ENCODE measurements around the gene KCTD2. TPM values are rescaled to one million over a fixed set of nuclear protein-coding genes. Genes with fewer than 3 reads are reported as not detected.

Gene KCTD2, protein sequence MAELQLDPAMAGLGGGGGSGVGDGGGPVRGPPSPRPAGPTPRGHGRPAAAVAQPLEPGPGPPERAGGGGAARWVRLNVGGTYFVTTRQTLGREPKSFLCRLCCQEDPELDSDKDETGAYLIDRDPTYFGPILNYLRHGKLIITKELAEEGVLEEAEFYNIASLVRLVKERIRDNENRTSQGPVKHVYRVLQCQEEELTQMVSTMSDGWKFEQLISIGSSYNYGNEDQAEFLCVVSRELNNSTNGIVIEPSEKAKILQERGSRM
- polyA plus RNA-seq (2012; ENCODE audit: insufficient read depth, insufficient read length, low read depth) = 23.6 TPM

DNA sequence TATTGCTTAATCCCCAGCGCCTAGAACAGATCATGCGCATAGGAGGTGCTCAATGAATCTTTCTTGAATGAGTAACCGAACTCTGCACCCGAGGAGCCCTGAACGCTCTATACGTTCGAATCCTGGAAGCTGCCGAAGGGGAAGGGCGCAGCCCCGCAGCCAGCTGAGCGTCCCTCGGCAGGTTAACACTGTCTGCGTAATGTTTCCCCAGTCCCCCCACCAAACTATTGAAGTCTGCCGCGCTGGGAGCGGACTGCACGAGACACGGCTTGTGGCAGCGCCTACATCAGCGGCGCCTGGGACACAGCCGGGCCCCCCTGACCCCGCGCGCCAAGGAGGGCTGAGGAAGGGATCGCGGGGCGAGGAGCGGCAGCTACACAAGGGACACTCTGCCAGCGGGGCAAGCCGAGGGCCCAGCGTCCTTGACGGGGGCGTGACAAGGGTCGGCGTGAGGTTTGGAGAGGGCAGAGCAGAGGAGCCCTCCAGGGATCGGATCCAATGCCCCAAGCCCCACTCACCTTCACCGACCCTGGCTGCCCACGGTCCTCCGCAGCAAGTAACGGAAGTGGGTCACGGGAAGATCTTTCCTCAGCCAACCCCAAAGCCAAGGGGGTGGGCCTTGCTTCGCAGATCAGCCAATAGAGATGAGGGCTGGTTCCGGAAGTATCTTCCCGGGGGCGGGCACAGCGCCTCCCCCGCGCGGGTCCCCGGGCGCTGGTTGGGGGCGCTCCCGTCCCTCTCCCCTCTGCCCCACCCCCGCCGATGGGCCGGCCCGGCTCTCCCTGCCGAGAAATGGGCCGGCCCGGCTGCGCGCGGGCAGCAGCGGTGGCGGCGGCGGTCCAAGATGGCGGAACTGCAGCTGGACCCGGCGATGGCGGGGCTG is at the start of gene KCTD2, which contains the start of gene ATP5PD:
Gene KCTD2, plus strand, starts transcription at position 819 of the 883 bp plus-strand sequence. Its CDS starts 26 bp downstream, at position 845.
Gene ATP5PD, minus strand, starts transcription at position 563 of the 883 bp plus-strand sequence. CDS start 4,319 bp downstream, outside the sequence.
- Histone ChIP-seq H3K9me3 (no peaks in the 10 kb centered on the region), H3K27me3 (no peaks in the 10 kb centered on the region), H3K4me3 (ENCODE audit: low read depth, low read length) (peak within 1 kb of the TSS; percentile 94), H3K4me1 (peaks cover 2% of the 10 kb centered on the region), H3K36me3 (peaks cover 16% of the 10 kb centered on the region)
- peak; percentile 97 for DNase-seq
- no peak for TF ChIP-seq CTCF (IDR thresholded peaks at IDR 0.05; ENCODE audit: low read depth, low read length)

DNA sequence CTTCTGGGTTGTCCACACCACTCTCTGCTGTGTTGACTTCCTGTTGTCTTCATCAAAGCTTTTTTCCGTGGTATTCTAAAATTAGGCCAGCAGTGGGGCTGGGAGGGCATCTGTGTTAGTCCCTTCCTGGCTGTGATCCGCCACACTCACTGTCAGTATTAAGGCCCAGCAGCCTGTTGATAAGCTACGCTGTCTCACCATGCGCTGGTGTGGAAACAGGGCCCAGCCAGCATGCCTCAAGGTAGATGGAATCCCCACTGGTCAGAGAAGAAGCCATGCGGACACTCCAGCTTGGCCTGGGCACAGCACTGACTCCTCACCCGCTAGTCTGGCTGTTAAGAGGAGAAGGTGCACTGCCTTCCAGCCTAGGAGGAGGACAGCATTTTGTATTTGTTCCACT is 48.2 kb upstream of the KCTD2 start:
- no peak overlapping the region for H3K4me3 ChIP-seq (ENCODE audit: low read depth, low read length)
- no peaks in the 10 kb centered on the region for H3K4me1 ChIP-seq
- H3K9me3 ChIP-seq = no peaks in the 10 kb centered on the region
- H3K27me3 ChIP-seq = no peaks in the 10 kb centered on the region
- no peak for TF ChIP-seq CTCF (IDR thresholded peaks at IDR 0.05; ENCODE audit: low read depth, low read length)
- peaks cover 18% of the 10 kb centered on the region for H3K36me3 ChIP-seq
- no peak for DNase-seq

DNA sequence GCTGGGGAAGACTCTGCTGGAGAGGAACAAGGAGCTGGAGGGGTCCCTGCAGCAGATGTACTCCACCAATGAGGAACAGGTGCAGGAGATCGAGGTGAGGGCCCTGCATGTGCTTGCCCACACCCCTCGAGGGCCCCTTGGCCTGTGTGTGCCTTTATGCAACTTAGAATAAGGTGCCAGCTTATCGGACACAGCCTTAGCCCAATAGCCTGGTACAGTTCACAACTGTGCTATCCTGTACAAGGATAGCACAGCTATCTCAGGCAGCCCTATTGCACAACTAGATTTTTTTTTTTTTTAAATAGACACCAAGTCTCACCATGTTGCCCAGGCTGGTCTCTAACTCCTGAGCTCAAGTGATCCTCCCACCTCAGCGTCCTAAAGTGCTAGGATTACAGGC is 47.5 kb upstream of the KCTD2 start:
- Histone ChIP-seq H3K27me3 (no peaks in the 10 kb centered on the region), H3K4me1 (no peaks in the 10 kb centered on the region), H3K36me3 (peaks cover 20% of the 10 kb centered on the region), H3K4me3 (ENCODE audit: low read depth, low read length) (no peak overlapping the region), H3K9me3 (no peaks in the 10 kb centered on the region)
- DNase-seq = no peak
- TF ChIP-seq CTCF (IDR thresholded peaks at IDR 0.05; ENCODE audit: low read depth, low read length) = no peak

- DNase-seq = no peak
- no peaks in the 10 kb centered on the region for H3K9me3 ChIP-seq
- no peaks in the 10 kb centered on the region for H3K4me1 ChIP-seq
- peaks cover 20% of the 10 kb centered on the region for H3K36me3 ChIP-seq
- H3K27me3 ChIP-seq = no peaks in the 10 kb centered on the region
- H3K4me3 ChIP-seq (ENCODE audit: low read depth, low read length) = no peak overlapping the region
- no peak for TF ChIP-seq CTCF (IDR thresholded peaks at IDR 0.05; ENCODE audit: low read depth, low read length)
Measured at GRCh38 chr17:75001915-75002843, 44.8 kb upstream of the KCTD2 start.

- peaks cover 20% of the 10 kb centered on the region for H3K36me3 ChIP-seq
- no peak overlapping the region for H3K4me3 ChIP-seq (ENCODE audit: low read depth, low read length)
- TF ChIP-seq CTCF (IDR thresholded peaks at IDR 0.05; ENCODE audit: low read depth, low read length) = no peak
- no peak for DNase-seq
- no peaks in the 10 kb centered on the region for H3K4me1 ChIP-seq
- H3K9me3 ChIP-seq = no peaks in the 10 kb centered on the region
- no peaks in the 10 kb centered on the region for H3K27me3 ChIP-seq
Measured at GRCh38 chr17:75003070-75003956, 43.7 kb upstream of the KCTD2 start.

All from BE2C (cell line).